Astrocyte (in vitro differentiated cells and primary cell): ENCODE measurements around the gene MYH16.

Source experiments
- EZH2 ChIP-seq: IDR thresholded peaks from 2 replicates; pipeline ENCODE4 v1.6.1; 2012; ENCODE audit warnings: mild to moderate bottlenecking, low read length, inconsistent platforms; ENCODE audit not compliant: insufficient read depth
- TF ChIP-seq, protein P1 (sequence below): IDR thresholded peaks from 2 replicates; pipeline ENCODE4 v1.5.1; 2011; ENCODE audit warnings: low read depth, mild to moderate bottlenecking, inconsistent platforms, low read length, moderate library complexity; ENCODE audit not compliant: insufficient read depth

DNA sequence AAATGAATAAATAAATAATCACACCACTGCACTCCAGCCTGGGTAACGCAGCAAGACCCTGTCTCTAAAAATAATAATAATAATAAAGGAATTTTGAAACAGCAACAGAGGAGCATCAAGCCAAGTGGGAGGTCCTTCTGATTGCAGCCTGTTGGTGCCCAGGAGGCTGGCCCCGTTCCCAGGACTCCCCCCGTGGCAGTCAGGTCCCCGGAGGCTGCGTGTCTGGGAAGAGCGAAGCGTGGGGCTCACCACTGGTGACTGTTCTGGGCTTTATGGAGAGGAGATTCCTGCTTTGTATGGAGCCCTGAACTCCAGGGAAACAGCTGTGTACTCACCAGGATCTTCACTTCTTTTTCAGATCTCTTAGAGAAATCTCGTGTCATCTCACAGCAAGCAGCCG lies 19.3 kb upstream of the MYH16 start:
- TF ChIP-seq EZH2, result no peak
- TF ChIP-seq, protein P1, sequence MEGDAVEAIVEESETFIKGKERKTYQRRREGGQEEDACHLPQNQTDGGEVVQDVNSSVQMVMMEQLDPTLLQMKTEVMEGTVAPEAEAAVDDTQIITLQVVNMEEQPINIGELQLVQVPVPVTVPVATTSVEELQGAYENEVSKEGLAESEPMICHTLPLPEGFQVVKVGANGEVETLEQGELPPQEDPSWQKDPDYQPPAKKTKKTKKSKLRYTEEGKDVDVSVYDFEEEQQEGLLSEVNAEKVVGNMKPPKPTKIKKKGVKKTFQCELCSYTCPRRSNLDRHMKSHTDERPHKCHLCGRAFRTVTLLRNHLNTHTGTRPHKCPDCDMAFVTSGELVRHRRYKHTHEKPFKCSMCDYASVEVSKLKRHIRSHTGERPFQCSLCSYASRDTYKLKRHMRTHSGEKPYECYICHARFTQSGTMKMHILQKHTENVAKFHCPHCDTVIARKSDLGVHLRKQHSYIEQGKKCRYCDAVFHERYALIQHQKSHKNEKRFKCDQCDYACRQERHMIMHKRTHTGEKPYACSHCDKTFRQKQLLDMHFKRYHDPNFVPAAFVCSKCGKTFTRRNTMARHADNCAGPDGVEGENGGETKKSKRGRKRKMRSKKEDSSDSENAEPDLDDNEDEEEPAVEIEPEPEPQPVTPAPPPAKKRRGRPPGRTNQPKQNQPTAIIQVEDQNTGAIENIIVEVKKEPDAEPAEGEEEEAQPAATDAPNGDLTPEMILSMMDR, result no peak
